Measurements from ENCODE around the gene RNFT1.
A peak's percentile ranks its signal among the peaks of the same experiment; 100 is the strongest.
"Not testable (repeated sequence)": the region's sequence is repeated elsewhere in the genome, so short reads cannot be mapped to it uniquely, and the experiment has no call there.

RNFT1 gene

GRCh38 chr17:59930121-59930520, 34.4 kb downstream of the RNFT1 start:
- DNase-seq (ENCODE audit: low spot score) = not testable (repeated sequence)

GRCh38 chr17:59920637-59921036, 43.9 kb downstream of the RNFT1 start:
- DNase-seq (ENCODE audit: low spot score) = not testable (repeated sequence)

GRCh38 chr17:59916446-59916845, 48.1 kb downstream of the RNFT1 start:
- no peak for DNase-seq (ENCODE audit: low spot score)

GRCh38 chr17:59914274-59914854, 50.2 kb downstream of the RNFT1 start:
- DNase-seq (ENCODE audit: low spot score) = peak; percentile 47

- no peak for DNase-seq (ENCODE audit: low spot score)
These were observed 57.1 kb downstream of the RNFT1 start for GRCh38 chr17:59907467-59907866.

- DNase-seq (ENCODE audit: low spot score) = no peak
These were observed 61.1 kb downstream of the RNFT1 start for GRCh38 chr17:59903455-59903854.

Data from kidney tubule cell (primary cell).